ENCODE results near the gene DISP3.
A peak's percentile ranks its signal among the peaks of the same experiment; 100 is the strongest.
"Not testable (repeated sequence)": the region's sequence is repeated elsewhere in the genome, so short reads cannot be mapped to it uniquely, and the experiment has no call there.

The DISP3 gene

DNA sequence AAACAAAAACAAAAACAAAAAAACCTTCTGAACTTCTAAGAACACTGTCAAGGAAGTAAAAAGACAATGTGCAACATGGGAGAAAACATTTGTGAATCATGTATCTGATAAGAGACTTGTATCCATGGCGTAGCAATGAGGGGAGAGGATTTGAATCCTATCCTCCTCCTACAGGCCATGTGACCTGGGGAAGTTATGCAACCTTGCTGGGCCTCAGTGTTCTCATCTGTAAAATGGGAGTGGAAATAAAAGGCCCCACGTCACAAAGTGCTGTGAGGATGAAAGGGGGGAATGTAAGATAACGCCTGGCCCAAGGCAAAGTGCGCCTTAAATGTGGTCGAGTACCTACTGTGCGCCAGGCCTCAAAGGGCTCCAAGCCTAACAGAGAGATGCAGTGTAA, 83.7 kb downstream of the DISP3 start:
- no peak for DNase-seq
- in situ Hi-C loops (cut with MboI; ENCODE audit: low pct_unique_long_range_greater_than_20kb, low sequenced_read_pairs): no loop called here

DNA sequence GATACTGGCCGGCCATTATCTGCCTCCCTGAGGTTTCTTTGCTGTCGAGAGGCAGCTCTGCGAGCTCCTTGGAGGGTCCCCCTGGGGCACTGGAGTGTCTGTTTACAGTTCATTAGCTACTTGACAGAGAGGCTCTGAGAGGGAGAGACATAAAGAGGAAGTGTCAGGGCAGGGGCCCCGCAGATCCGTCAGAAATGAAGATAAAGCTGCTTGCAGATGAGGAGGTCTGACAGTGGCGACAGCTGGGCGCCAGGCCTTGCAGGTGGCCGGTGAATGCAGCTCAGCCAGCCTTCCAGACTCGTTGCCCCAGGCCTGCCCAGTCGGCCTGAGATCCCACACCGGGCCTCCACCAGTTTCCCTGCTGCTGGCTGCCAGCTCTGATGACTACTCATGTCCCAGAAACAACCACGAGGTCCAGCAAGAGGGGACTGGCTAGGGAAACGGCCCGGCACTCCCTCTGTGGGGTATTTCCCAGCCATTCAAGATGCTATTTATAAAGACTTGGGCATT, 84.7 kb downstream of the DISP3 start:
- in situ Hi-C loops (cut with MboI; ENCODE audit: low pct_unique_long_range_greater_than_20kb, low sequenced_read_pairs): no loop called here
- DNase-seq: peak; percentile 87

DNA sequence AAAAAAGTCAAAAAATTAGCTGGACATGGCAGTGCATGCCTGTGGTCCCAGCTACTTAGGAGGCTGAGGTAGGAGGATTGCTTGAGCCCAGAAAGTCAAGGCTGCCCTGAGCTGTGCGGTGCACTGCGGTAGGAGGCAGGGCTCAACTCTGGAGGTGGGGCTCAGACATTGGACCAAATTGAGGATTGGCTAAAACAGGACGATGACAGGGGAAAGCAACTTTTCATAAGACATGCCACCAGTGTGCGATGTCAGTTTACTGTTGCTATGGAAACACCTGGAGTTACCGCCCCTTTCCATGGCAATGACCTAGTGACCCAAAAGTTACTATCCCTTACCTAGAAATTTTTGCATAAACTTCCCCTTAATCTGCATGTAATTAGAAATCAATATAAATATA, 85.3 kb downstream of the DISP3 start:
- DNase-seq: no peak
- in situ Hi-C loops (cut with MboI; ENCODE audit: low pct_unique_long_range_greater_than_20kb, low sequenced_read_pairs): no loop called here

DNA sequence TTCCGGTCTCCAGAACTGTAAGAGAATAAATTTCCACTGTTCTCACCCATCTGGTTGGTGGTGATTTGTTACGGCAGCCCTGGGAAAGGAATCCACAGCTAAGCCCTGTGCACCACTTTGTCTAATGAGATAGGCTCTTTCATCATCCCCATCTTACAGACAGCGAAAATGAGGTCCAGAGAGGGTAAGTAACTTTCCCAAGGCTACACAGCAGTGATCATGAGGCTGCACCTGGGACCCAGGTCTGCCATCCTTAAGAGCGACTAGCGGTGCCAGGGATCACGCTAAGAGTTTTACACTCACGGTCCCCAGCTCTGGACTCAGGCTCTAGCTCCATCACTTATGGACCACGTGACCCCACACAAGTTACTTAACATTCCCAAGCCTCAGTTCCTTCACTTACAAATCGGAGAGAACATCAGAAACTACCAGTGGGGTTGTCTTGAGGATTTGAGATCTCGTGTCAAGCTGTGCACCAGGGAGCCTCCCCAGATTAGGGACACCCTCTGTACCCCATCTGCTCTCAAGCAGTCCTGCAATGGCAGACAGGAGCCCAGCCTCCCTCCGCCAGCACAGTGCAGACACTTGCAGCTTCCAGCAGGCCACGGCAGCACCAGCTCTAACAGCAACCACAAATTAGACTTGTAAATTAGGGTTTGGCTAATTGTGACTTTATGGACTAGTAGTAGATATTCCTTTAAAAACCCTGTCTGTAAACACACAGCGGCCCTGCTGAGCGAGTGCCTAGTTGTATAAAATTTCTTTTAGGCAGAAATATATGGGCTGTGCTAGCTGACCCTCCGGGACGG, 87.3 kb downstream of the DISP3 start:
- in situ Hi-C loops (cut with MboI; ENCODE audit: low pct_unique_long_range_greater_than_20kb, low sequenced_read_pairs): no loop called here
- no peak for DNase-seq

DNA sequence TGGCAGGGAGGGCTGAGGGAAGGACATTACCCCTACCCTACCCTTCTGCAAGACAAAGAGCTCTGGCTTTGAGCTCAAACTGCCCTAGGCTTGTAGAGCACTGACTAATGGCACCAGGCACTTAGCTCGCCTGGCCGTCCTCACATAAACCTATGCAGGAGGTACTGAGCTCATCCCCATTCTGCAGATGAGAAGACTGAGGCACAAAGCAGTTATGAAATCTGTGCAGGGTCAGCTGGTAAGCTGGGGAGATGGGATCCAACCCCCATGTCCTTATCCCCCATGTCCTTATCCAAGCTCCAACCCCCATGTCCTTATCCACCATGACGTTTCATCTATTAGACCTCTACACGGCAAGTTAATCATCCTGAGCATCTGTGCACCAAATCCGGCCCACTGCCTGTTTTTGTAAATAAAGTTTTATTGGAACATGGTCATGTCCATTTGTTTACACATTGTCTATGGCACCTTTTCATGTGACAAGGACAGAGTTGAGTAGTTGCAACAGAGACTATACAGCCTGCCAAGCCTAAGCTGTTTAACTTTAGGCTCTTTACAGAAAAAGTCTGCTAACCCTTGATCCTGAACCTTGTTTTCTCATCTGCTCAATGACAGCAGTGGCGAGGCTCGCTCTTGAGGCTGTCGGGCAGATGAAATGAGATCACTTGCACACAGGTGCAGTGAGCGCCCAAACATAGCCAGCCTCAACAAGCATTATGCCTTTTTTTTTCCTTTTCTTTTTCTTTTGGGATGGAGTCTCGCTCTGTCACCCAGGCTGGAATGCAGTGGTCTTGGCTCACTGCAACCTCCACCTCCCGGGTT, 88.5 kb downstream of the DISP3 start:
- DNase-seq: no peak
- in situ Hi-C loops (cut with MboI; ENCODE audit: low pct_unique_long_range_greater_than_20kb, low sequenced_read_pairs): no loop called here

GRCh38 chr1:11568687-11569086, 89.7 kb downstream of the DISP3 start:
- in situ Hi-C loops (cut with MboI; ENCODE audit: low pct_unique_long_range_greater_than_20kb, low sequenced_read_pairs): no loop called here
- DNase-seq: no peak

DNA sequence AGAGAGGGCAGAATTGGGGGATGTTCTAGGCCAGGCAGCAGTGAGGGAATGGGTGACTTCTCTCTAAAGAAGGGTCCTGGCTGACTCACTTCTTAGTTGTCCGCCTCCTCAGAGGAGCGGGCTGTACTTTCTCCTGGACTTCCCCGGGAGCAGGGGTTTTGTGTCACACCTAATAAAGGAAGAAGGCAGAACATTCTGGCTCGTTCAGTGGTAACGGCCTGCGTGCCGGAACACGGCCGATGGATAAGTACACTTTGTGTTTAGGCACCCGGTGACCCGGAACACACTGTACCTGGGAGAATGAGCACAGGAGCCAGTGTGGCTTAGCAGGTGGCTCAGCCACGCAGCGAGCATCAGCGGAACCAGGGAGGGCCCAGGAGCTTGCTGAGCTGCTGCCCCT, 90.6 kb downstream of the DISP3 start:
- in situ Hi-C loops (cut with MboI; ENCODE audit: low pct_unique_long_range_greater_than_20kb, low sequenced_read_pairs): no loop called here
- DNase-seq: no peak

DNA sequence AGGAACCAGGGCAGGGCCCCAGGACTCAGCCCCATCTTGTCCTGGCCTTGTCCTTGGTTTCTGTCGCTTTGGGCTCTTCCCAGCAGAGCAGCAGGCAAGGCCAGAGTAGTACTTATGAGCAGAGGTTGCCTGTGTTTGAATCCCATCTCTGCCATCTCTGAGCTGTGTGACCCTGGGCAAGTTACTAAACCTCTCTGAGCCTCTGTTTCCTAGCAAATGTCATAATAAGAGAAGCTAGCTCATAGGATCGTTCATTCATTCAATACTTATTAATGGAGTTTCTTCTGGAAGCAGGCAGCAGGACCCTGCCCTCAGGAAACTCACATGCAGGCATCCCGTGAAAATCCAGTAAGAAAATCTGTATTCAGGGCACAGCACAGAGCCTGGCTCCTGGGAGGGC, 91.0 kb downstream of the DISP3 start:
- in situ Hi-C loops (cut with MboI; ENCODE audit: low pct_unique_long_range_greater_than_20kb, low sequenced_read_pairs): no loop called here
- DNase-seq: no peak

GRCh38 chr1:11570821-11571380, 91.9 kb downstream of the DISP3 start:
- in situ Hi-C loops (cut with MboI; ENCODE audit: low pct_unique_long_range_greater_than_20kb, low sequenced_read_pairs): no loop called here
- DNase-seq: no peak

DNA sequence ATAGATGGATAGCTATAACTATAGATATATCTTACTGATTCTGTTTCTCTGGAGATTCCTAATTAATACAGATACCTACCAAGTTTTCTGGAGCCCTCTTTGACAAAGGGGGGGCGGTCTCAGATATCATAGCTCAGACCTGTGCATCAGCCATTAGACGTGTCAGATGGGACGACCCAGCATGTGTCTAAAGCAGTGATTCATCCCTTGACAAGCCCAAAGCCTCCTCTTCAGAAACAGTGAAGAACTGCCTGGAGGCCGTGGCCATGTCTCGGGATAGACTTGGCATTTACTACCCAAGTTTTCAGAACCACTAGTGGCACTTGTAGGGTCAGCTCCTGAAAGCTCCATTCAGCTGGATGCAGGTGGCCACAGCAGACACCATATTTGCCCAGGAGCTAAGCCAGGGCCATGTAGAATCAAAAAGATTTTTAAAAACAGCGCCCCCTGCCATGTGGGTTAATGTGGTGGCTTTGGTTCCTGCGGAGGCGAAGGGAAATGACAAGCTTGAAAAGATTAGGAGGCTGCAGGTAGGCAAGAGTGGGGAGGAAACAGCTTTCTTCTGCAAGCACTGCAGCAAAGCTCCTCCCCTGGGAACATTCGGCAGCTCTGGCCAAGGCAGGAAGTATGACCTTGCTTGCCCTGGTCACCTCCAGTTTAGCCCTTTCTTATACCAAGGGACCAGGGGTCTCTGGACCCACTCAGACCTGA, 93.1 kb downstream of the DISP3 start:
- in situ Hi-C loops (cut with MboI; ENCODE audit: low pct_unique_long_range_greater_than_20kb, low sequenced_read_pairs): no loop called here
- peak; percentile 50 for DNase-seq

DNA sequence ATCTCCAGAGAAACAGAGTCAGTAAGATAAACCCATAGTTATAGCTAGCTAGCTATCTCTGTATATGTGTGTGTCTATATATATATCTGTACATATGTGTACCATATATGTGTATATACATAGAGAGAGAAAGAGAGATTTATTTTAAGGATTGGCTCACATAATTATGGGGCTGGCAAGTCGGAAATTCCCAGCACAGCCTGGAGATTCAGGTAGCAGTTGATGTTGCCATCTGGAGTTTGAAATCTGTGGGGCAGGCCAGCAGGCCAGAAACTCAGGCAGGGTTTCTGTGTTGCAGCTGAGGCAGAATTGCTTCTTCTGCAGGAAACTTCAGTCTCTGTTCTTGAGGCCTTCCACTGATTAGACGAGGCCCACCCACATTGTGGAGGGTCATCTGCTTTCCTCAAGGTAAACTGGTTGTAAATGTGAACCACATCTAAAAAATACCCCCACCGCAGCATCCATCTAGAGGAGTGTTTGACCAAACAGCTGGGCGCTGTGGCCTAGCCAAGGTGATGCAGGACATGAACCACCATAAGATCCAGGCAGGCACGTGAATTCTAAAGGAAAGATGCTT, 94.2 kb downstream of the DISP3 start:
- in situ Hi-C loops (cut with MboI; ENCODE audit: low pct_unique_long_range_greater_than_20kb, low sequenced_read_pairs): no loop called here
- DNase-seq: no peak

GRCh38 chr1:11575553-11575952, 96.6 kb downstream of the DISP3 start:
- DNase-seq: no peak
- in situ Hi-C loops (cut with MboI; ENCODE audit: low pct_unique_long_range_greater_than_20kb, low sequenced_read_pairs): no loop called here

GRCh38 chr1:11576109-11576875, 97.3 kb downstream of the DISP3 start:
- in situ Hi-C loops (cut with MboI; ENCODE audit: low pct_unique_long_range_greater_than_20kb, low sequenced_read_pairs): no loop called here
- no peak for DNase-seq

GRCh38 chr1:11578004-11578403, 99.0 kb downstream of the DISP3 start:
- no peak for DNase-seq
- in situ Hi-C loops (cut with MboI; ENCODE audit: low pct_unique_long_range_greater_than_20kb, low sequenced_read_pairs): no loop called here

GRCh38 chr1:11579506-11579905, 100.6 kb downstream of the DISP3 start:
- no peak for DNase-seq
- in situ Hi-C loops (cut with MboI; ENCODE audit: low pct_unique_long_range_greater_than_20kb, low sequenced_read_pairs): no loop called here

DNA sequence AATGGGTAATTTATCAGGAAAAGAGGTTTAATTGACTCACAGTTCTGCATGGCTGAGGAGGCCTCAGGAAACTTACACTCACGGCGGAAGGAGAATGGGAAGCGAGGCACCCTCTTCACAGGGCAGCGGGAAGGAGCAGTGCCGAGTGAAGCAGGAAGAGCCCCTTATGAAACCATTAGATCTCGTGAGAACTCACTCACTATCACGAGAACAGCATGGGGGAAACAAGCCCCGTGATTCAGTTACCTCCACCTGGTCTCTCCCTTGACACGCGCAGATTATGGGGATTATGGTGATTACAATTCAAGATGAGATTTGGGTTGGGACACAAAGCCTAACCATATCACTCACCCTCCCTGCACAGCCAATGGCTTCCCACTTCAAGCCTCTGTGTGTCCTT, 101.1 kb downstream of the DISP3 start:
- DNase-seq; in situ Hi-C loops (cut with MboI; ENCODE audit: low pct_unique_long_range_greater_than_20kb, low sequenced_read_pairs): not testable (repeated sequence)

GRCh38 chr1:11581445-11581991, 102.6 kb downstream of the DISP3 start:
- in situ Hi-C loops (cut with MboI; ENCODE audit: low pct_unique_long_range_greater_than_20kb, low sequenced_read_pairs): no loop called here
- DNase-seq: no peak

GRCh38 chr1:11585389-11585788, 106.4 kb downstream of the DISP3 start:
- in situ Hi-C loops (cut with MboI; ENCODE audit: low pct_unique_long_range_greater_than_20kb, low sequenced_read_pairs): no loop called here
- no peak for DNase-seq

Data from KBM-7 (cell line).